HL-60/S4 (cell line): ENCODE results near the gene TMEM40.
"Not testable (repeated sequence)": the region's sequence is repeated elsewhere in the genome, so short reads cannot be mapped to it uniquely, and the experiment has no call there.

ENCODE experiments used
- in situ Hi-C: fragments of 300-500 bp; cut with MboI; formaldehyde crosslinking; loops from 2 replicates; pipeline ENCODE4 v1.14.3; 2022; ENCODE audit warnings: low sequenced_read_pairs

The TMEM40 gene

DNA sequence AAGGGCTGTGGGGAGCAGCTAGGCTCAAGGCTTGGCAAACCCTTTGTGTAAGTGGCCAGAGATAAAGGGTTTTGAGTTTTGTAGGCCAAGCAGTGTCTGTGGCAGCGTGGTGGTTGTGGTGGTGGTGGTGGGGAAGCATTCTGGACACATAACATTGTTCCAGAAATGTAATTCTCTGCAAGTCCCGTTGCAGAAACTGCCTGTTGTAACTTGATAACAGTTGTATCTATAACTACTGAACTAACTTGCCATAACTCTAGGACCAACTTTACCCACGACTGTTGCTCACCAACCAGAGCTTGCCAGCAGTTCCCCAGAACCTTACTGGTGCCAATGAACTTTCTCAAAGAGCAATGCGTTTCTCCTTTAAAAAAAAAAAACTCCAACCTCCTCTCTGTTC lies 18.1 kb upstream of the TMEM40 start:
- in situ Hi-C loops: no loop called here

DNA sequence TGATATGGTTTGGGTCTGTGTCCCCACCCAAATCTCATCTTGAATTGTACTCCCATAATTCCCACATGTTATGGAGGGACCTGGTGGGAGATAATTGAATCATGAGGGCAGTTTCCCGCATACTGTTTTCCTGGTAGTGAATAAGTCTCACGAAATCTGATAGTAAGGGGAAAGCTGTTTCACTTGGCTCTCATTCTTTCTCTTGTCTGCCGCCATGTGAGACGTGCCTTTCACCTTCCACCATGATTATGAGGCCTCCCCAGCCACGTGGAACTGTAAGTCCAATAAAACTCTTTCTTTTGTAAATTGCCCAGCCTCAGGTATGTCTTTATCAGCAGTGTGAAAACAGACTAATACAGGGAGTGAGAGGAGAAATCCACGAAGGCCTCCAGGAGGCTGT lies 16.9 kb upstream of the TMEM40 start:
- in situ Hi-C loops: not testable (repeated sequence)

DNA sequence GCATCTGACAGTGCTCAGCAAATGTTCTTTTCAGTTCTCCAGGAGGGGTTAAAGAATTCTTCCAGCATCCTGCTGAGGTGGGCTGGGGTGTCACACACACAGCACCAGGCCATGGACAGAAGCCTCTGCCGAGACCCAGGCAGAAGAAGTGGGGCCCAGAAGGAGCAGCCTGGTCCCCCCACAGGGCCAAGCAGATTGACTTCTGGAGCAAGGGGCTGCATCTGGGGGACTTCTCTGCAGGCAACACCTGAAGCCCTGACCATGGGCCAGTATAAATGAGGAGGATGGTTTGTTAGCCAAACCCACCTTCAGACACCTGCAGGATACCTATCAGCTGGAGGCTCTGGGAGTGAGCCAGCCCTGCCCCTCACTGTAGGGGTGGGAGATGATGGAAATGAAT lies 16.2 kb upstream of the TMEM40 start:
- in situ Hi-C loops: no loop called here

GRCh38 chr3:12774619-12775018 lies 15.6 kb upstream of the TMEM40 start:
- in situ Hi-C loops: no loop called here

DNA sequence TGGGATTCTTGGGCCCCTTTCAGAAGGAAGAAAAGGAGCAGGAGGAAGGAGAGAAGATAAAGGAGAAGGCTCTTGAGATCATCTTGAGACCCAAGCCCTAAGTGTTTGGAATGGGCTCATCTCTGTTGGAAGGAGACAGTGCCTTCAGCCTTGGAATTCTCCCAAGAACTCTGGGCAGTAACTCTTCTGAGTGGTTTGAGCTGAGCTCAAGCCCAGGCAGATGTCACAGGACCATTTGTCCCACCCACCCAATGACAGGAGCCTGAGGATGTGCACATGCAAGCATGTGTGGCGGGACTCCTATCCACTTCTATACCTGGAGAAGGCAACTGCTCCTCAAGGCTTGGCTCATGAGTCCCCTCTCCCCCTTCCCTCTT lies 14.6 kb upstream of the TMEM40 start:
- in situ Hi-C loops: no loop called here

DNA sequence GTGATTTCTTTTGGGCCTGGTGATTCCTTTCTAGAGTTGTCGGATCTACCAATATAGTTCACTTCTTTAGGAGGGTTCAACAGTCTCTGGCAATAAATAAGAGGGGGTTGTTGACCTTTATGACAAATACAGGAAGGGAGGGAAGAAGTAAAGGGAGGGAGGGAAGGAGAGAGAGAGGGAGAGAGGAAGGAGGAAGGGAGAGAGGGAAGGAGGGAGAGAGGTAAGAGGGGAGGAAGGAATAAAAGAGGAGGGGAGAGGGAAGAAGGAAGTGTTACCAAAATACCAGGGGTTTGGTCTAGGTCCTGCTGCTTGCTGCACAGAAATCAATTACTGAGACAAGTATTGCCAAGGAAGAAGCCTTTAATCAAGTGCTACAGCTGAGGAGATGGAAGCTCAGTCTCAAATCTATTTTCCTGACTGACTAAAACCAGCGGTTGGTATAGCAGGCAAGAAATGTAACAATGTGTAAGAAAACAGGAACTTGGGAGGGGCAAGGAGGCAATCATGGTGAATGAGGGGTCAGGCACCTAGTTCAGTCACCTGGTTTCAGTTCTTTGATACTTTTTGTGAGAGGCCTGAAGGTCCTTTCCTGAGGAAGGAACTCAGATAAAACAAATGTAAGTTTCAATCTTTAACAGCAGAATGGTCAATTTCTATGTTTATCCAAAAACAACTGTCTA lies 14.1 kb upstream of the TMEM40 start:
- in situ Hi-C loops: no loop called here

DNA sequence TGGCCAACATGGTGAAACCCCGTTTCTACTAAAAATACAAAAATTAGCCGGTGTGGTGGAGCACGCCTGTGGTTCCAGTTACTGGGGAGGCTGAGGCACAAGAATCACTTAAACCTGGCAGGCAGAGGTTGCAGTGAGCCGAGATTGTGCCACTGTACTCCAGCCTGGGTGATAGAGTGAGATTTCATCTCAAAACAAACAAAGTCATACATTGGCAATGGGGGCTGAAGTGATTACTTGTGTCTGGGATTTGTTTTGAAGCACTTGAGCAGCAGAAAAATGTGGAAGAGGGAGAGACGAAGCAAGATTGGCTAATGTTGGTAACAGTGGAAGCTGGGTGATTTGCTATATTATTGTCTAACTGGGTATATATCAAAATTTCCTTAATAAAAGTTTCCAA lies 13.4 kb upstream of the TMEM40 start:
- in situ Hi-C loops: no loop called here

DNA sequence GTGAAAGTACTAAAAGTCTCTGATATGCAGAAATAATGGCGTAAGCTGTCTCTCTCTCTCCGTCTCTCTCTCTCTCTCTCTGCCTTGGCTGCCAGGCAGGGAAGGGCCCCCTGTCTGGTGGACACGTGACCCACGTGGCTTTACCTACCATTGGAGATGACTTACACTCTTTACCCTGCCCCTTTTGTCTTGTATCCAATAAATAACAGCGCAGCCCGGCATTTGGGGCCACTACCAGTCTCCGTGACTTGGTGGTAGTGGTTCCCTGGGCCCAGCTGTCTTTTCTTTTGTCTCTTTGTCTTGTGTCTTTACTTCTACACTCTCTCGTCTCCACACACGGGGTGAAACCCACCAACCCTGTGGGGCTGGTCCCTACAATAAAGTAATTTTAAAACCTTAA lies 12.2 kb upstream of the TMEM40 start:
- in situ Hi-C loops: no loop called here

- in situ Hi-C loops: no loop called here
These were observed 10.7 kb upstream of the TMEM40 start for GRCh38 chr3:12769761-12770160.

DNA sequence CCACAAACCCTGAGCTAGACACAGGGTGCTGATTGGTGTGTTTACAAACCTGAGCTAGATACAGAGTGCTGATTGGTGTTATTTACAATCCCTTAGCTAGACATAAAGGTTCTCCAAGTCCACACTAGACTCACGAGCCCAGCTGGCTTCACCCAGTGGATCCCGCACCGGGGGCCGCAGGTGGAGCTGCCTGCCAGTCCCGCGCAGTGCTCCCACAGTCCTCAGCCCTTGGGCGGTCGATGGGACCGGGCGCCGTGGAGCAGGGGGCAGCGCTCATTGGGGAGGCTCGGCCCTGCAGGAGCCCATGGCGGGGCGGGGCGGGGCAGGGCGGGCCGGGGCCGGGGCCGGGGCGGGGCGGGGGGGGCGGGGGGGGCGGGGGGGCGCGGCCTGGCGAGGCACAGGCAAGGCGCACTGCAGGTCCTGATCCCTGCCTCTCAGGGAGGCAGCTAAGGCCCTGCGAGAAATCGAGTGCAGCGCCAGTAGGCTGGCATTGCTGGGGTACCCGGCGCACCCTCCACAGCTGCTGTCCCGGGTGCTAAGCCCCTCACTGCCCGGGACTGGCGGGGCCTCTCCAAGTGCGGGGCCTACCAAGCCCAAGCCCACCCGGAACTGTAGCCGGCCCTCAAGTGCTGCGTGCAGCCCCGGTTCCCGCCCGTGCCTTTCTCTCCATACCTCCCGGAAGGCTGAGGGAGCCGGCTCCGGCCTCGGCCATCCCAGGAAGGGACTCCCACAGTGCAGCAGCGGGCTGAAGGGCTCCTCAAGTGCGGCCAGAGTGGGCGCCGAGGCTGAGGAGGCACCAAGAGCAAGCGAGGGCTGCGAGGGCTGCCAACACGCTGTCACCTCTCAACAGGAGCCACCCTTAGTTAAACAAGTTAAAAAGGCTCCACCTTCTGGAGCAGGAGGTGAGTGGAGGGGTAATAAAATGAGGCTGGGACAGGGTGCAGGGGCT lies 9.8 kb upstream of the TMEM40 start:
- in situ Hi-C loops: no loop called here

- in situ Hi-C loops: no loop called here
These were observed 7.5 kb upstream of the TMEM40 start for GRCh38 chr3:12766541-12766940.

DNA sequence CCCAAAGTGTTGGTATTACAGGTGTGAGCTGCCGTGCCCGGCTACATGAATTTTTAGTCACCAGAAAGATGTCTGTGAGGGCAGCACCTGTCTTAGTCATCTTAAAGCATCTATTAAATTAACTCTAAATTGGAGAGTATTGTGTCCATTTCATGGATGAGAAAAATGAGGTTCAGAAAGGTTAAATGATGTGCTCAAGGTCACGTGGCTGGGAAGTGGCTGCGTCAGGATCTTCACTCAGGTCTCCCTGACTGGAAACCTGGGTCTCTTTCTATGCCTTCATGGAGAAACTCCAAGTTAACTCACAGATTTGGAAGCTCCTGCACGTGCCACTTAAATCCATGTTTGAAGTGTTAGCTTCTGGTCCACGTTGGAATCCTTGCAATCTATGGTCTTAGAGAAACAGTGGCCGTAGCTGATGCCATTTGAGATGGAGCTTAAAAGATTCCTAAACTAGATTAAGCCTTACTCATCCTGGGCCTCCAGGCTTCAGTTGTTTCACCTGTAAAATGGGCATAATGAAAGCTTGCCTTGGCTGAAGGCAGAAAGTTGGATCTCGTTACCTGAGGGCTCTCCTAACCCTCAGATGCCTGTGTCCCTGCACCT lies 5.2 kb upstream of the TMEM40 start:
- in situ Hi-C loops: no loop called here

DNA sequence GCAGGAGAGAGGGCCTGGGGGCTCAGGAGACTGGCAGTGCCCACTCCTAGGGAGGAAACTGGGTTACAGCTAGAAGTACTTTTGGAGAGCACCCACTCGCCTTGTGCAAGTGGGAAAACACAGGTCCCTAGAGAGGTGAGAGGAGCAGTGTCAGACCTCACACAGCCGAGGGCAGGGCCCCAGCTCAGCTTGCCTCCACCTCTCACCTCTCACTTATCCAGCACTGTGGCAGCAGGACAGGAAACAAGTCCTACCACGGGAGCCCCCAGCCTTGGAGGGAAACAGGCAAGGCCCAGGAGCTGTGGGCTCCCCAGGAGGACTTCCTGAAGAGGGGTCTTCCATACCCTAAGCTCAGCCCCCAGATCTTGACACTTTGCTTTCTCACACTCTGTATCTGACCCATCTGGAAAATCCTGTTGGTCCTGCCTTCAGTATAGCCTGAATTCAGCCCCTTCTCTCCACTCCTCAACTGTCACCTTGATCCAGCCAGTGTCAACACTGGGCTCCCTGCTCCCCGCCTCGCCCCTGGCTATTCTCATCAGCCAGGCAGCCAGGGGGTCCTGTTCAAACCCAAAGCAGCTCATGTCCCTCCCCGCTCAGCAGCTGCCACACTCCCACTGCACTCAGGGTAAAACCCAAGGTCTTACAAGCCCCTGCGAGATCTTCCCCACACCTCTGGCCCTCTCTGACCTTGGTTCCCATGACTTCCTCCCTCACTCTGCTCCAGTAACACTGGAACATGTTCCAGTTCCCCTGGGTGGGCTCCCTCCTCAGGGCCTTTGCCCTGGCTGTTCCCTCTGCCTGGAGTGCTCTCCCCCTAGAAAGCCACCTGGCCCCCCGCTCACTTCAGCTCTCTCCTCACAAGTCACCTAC lies 870 bp upstream of the TMEM40 start:
- in situ Hi-C loops: no loop called here

DNA sequence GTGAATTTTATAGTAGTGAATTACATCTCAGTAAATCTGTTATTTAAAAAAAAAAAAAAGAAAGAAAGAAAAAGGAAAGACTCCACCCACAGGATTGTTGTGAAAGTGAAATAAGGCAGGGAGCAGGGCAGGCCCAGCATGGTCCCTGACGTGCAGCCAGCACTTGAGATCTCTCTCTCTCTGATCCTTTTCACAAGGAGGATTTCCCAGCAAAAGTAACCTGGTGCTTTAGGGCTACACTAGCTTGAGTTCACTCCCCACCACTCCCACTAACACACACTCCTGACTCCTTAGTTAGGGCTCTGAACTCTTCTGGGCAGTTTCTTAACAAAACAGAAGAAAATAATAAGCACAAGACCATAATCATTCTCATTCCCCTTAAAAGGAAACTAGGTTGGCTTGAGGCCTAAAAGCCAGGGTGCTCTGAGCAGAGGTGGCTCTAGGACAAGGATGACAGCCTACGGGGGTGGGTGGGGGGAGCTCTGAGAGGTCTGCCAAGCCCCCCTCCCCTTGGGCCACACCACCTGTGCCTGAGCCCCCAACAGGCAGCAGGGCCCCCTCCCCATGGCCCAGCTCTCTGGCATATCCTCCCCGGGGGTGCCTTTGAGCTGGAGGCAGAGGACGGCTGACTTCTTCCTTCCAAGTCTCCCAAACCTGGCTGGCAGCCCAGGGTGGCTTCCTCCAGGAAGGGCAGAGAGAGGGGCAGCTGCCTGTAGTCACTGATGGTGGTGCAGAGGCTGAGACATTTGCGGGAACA lies 856 bp downstream of the TMEM40 start:
- in situ Hi-C loops: no loop called here

GRCh38 chr3:12756635-12757034 lies 2.4 kb downstream of the TMEM40 start:
- in situ Hi-C loops: no loop called here

- in situ Hi-C loops: no loop called here
These were observed 2.9 kb downstream of the TMEM40 start for GRCh38 chr3:12756175-12756574.

DNA sequence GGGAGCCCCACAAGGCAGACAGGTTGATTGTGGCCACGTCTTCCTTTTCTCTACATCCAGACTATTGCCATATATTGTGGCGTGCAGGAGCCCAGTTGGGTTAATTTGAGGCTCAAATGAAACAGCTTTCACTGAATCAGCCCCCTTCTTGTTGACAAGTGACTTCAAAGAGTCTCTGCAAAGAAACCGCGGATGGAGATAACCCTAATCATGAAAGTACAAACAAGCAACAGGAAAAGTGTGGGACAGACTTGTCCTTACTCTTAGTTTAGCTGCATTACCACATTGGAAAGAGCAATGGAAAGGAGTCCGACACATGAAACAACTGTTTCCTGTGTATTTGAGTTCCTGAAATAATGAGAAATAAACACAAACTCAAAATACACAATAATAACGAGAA lies 3.3 kb downstream of the TMEM40 start:
- in situ Hi-C loops: no loop called here

DNA sequence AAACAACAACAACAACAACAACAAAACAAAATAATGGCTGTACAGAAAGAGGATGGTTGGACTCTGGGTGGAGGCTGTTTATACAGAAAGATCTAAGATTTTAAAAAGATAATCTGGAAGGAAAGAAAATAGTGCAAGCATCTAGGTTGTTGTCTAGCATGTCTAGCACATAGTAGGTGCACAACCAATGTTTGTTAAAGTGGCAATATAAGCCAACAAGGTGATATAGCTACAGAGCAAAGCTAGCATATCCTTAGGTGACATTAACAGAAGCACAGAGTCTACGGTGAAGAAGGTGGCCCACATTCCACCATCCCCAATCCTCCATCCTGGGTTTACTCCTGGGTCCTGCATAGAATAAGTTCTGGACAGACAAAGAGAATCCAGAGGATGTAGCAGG lies 4.7 kb downstream of the TMEM40 start:
- in situ Hi-C loops: no loop called here

DNA sequence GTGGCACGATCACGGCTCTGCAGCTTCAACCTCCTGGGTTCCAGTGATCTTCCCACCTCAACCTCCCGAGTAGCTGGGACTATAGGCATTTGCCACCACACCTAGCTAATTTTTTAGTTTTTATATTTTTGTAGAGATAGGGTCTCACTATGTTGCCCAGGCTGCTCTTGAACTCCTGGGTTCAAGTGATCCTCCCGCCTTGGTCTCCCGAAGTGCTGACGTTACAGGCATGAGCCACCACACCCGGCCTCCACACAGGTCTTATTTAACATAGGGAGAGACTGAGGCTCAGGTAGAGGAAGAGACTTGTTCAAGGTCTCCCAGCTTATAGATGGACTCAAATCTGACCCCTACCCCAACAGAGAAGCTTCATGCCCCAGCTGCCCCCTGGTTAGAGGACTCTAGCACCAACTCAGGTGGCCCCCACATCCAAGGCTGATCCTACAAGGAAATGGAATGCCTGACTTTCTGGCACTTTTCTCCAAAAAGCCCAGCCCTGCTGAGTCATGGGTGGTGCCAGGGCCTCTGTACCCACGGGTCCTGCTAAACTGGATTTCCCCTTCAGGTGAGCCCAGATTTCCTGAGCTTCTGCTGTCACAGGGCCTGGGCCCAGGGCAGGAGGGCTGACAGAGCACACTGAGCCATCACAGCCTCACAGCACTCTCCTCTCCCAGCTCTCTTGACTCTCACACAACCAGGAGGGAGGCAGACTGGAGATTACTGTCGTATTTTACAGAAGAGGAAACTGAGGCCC lies 5.6 kb downstream of the TMEM40 start:
- in situ Hi-C loops: no loop called here

DNA sequence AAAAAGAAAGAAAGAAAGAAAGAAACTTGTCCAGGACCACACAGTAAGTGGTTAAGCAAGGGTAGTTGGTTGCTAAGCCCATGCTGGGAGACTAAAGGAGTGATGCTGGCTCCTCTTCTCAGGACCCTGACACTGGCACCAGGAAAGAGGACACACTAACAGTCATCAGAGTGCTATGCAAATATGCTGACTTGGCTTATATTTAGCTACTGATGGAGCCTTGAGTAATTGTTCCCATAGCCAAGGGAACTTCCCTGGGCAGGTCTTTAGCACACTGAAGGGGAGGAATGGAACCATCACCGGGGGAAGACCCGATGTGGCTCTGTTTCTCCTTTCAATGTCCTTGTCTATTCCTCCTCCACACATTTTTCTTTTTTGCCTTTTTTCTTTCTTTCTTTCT lies 6.2 kb downstream of the TMEM40 start:
- in situ Hi-C loops: no loop called here
